Fibroblast of skin of left biceps (primary cell): Measurements from ENCODE around the gene MDN1.
"Not testable (repeated sequence)": the region's sequence is repeated elsewhere in the genome, so short reads cannot be mapped to it uniquely, and the experiment has no call there.

Source experiments
- DNase-seq, 2 experiments: peaks; one replicate each; pipeline ENCODE4 v3.0.0-alpha.2; 2013; ENCODE audit warnings: low read depth in 2 of 2

Gene MDN1

GRCh38 chr6:89819336-89820130 is at the start of gene MDN1:
Gene MDN1 (minus strand): TSS chr6:89819794. CDS start chr6:89819607, 187 bp downstream.
- DNase-seq, result peak; percentile 74 to 82

GRCh38 chr6:89866024-89866678 is 46.6 kb upstream of the MDN1 start:
- DNase-seq, result no peak

- no peak for DNase-seq
These were observed 43.1 kb upstream of the MDN1 start for GRCh38 chr6:89862698-89863097.

- DNase-seq, result no peak
These were observed 42.7 kb upstream of the MDN1 start for GRCh38 chr6:89862273-89862672.

GRCh38 chr6:89859744-89860143 is 40.1 kb upstream of the MDN1 start:
- no peak for DNase-seq

- DNase-seq, result no peak
These were observed 38.4 kb upstream of the MDN1 start for GRCh38 chr6:89858041-89858440.

GRCh38 chr6:89853068-89853467 is 33.5 kb upstream of the MDN1 start:
- DNase-seq, result no peak

GRCh38 chr6:89847513-89847912 is 27.9 kb upstream of the MDN1 start:
- not testable (repeated sequence) for DNase-seq

- DNase-seq, result no peak
These were observed 23.5 kb upstream of the MDN1 start for GRCh38 chr6:89843070-89843469.

GRCh38 chr6:89842228-89842627 is 22.6 kb upstream of the MDN1 start:
- DNase-seq, result no peak

- no peak for DNase-seq
These were observed 20.9 kb upstream of the MDN1 start for GRCh38 chr6:89840538-89840937.

GRCh38 chr6:89836639-89837222 is 17.1 kb upstream of the MDN1 start:
- no peak for DNase-seq

GRCh38 chr6:89834884-89835792 is 15.5 kb upstream of the MDN1 start:
- DNase-seq, result no peak

GRCh38 chr6:89830170-89830809 is 10.7 kb upstream of the MDN1 start:
- no peak for DNase-seq

- DNase-seq, result peak; percentile 97
These were observed 10.0 kb upstream of the MDN1 start, which contains the start of gene CASP8AP2 for GRCh38 chr6:89829472-89830169. Gene CASP8AP2 (plus strand): TSS chr6:89829880.

GRCh38 chr6:89828988-89829471 is 9.4 kb upstream of the MDN1 start:
- no peak for DNase-seq

GRCh38 chr6:89828475-89828987 is 8.9 kb upstream of the MDN1 start:
- not testable (repeated sequence) for DNase-seq

- DNase-seq, result no peak
These were observed 6.5 kb upstream of the MDN1 start for GRCh38 chr6:89826029-89826528.

GRCh38 chr6:89818977-89819335 is 638 bp downstream of the MDN1 start:
- no peak for DNase-seq

GRCh38 chr6:89817481-89817880 is 2.1 kb downstream of the MDN1 start:
- no peak for DNase-seq
